GM12878 (cell line): ENCODE results near the gene ASS1. TPM values are rescaled to one million over a fixed set of nuclear protein-coding genes. Genes with fewer than 3 reads are reported as not detected.

Experiments
- ATAC-seq: fragments of 200-7000 bp; cut with Tn5 transposase; 3 replicates; pipeline ENCODE4 v1.9.1; 2020; ENCODE audit warnings: mild to moderate bottlenecking, moderate library complexity
- BruUV-seq: library from RNA; stranded (reverse); fragments of 400-500 nt; replicated peaks from 2 replicates; lab custom pipeline; 2021; lab: Mats Ljungman, UMichigan
- CTCF ChIA-PET: fragments of 300-600 bp; sonication (Branson Sonifier 250); formaldehyde crosslinking; extraction: SDS; loops from one replicate; lab custom pipeline; 2021; ENCODE audit warnings: inconsistent platforms; lab: Yijun Ruan, JAX
- POLR2A ChIA-PET: fragments of 350-600 bp; formaldehyde crosslinking; extraction: SDS; loops from one replicate; lab custom pipeline; 2021; ENCODE audit warnings: inconsistent platforms; lab: Charles Lee
- RAD21 ChIA-PET: fragments of 300-600 bp; sonication (Branson Sonifier 250); formaldehyde crosslinking; loops from one replicate; lab custom pipeline; 2023; ENCODE audit warnings: antibody characterized with exemption; ENCODE audit not compliant: unreplicated experiment; lab: Charles Lee
- SMC1A ChIA-PET: fragments of 300-600 bp; sonication (Branson Sonifier 250); formaldehyde crosslinking; loops from one replicate; lab custom pipeline; 2023; ENCODE audit not compliant: unreplicated experiment, uncharacterized antibody; lab: Charles Lee
- DNase-seq: peaks from one replicate; pipeline ENCODE4 v3.0.0-alpha.2; 2011; ENCODE audit warnings: low read depth, low spot score
- FAIRE-seq: peaks from 3 replicates; lab custom pipeline; 2011; peaks lifted over from hg19 to GRCh38; lab: Jason Lieb, UNC
- H2AFZ ChIP-seq: 2 replicates; pipeline ENCODE4 v1.6.0; 2011; ENCODE audit warnings: low read depth, low read length, control low read depth; ENCODE audit not compliant: control insufficient read depth
- H3K27ac ChIP-seq: 2 replicates; pipeline ENCODE4 v1.5.1; 2011; ENCODE audit warnings: control low read depth; ENCODE audit not compliant: control insufficient read depth, insufficient read depth
- H3K27me3 ChIP-seq, 2 experiments: replicated peaks in 1 of 2; 2 replicates each; pipeline versions ENCODE4 v1.6.0 to v1.6.1; 2011; ENCODE audit warnings: low read length in 1 of 2; ENCODE audit not compliant: control insufficient read depth in 2 of 2, insufficient read depth in 2 of 2
- H3K36me3 ChIP-seq, 2 experiments: 2 replicates each; pipeline ENCODE4 v1.5.1; 2011; ENCODE audit warnings: low read length in 1 of 2; ENCODE audit not compliant: control insufficient read depth in 2 of 2, insufficient read depth in 2 of 2
- H3K4me1 ChIP-seq: 2 replicates; pipeline ENCODE4 v1.6.1; 2011; ENCODE audit warnings: mild to moderate bottlenecking, low read length, moderate library complexity, mixed read lengths; ENCODE audit not compliant: control insufficient read depth, insufficient read depth
- H3K4me2 ChIP-seq: 2 replicates; pipeline ENCODE4 v1.6.0; 2011; ENCODE audit warnings: control low read depth; ENCODE audit not compliant: control insufficient read depth, insufficient read depth
- H3K4me3 ChIP-seq: fragments of 200-600 bp; sonication (generic); 2 replicates; pipeline ENCODE4 v1.5.1; 2016
- H3K79me2 ChIP-seq: 2 replicates; pipeline ENCODE4 v1.6.0; 2011; ENCODE audit warnings: low read length; ENCODE audit not compliant: control insufficient read depth, insufficient read depth
- H3K9ac ChIP-seq: 2 replicates; pipeline ENCODE4 v1.8.0; 2011; ENCODE audit warnings: low read length, control low read depth, mixed read lengths; ENCODE audit not compliant: control insufficient read depth, insufficient read depth
- H3K9me3 ChIP-seq: replicated peaks from 3 replicates; pipeline ENCODE4 v1.5.1; 2011; ENCODE audit warnings: mild to moderate bottlenecking, low read length; ENCODE audit not compliant: control insufficient read depth, insufficient read depth
- H4K20me1 ChIP-seq: 2 replicates; pipeline ENCODE4 v1.6.0; 2011; ENCODE audit not compliant: control insufficient read depth, insufficient read depth
- CBX5 ChIP-seq: sonication (generic); IDR thresholded peaks from 2 replicates; pipeline ENCODE4 v1.6.1; 2016; ENCODE audit warnings: low read depth, moderate library complexity, mild to moderate bottlenecking, inconsistent platforms
- CTCF ChIP-seq, 3 experiments: IDR thresholded peaks in 2 of 3; conservative IDR thresholded peaks in 1 of 3; 2 replicates each; pipeline ENCODE4 v1.5.1; 2011; ENCODE audit warnings: low read depth in 3 of 3, low read length in 3 of 3, mild to moderate bottlenecking in 3 of 3, control low read depth in 2 of 3, moderate library complexity in 2 of 3, inconsistent platforms in 1 of 3, mixed read lengths in 1 of 3; ENCODE audit not compliant: control insufficient read depth in 2 of 3, insufficient read depth in 1 of 3; ENCODE audit errors: extremely low read depth in 1 of 3
- PRDM15 ChIP-seq: fragments of 450-650 bp; formaldehyde crosslinking; IDR thresholded peaks from 2 replicates; pipeline ENCODE4 v1.4.0; 2020; ENCODE audit warnings: mild to moderate bottlenecking, moderate library complexity
- TAF1 ChIP-seq: IDR thresholded peaks from 2 replicates; pipeline ENCODE4 v1.6.1; 2011; ENCODE audit warnings: mild to moderate bottlenecking, low read depth, low read length, borderline replicate concordance
- ZBTB40 ChIP-seq: fragments of 450-650 bp; IDR thresholded peaks from 2 replicates; pipeline ENCODE4 v1.6.1; 2016; ENCODE audit warnings: mild to moderate bottlenecking, moderate library complexity, borderline replicate concordance
- ZNF217 ChIP-seq: fragments of 450-650 bp; IDR thresholded peaks from 2 replicates; pipeline ENCODE4 v1.6.1; 2017; ENCODE audit warnings: antibody characterized with exemption, mild to moderate bottlenecking
- WGBS: methylation state at CpG from one replicate; pipeline ENCODE4 v1.1.6; 2016; ENCODE audit warnings: low lambda C conversion rate; ENCODE audit not compliant: insufficient replicate concordance, insufficient coverage; ENCODE audit errors: missing lambda C conversion rate; 5-methylcytosine and 5-hydroxymethylcytosine counted together
- in situ Hi-C: fragments of 300-500 bp; cut with MboI; formaldehyde crosslinking; loops from 9 replicates; pipeline ENCODE4 v1.14.3; 2018; ENCODE audit warnings: mixed read lengths
- intact Hi-C: fragments of 100-400 bp; cut with micrococcal nuclease; formaldehyde crosslinking; loops from one replicate; pipeline ENCODE4 v1.14.2; 2022; ENCODE audit not compliant: unreplicated experiment
- polyA plus RNA-seq, 11 experiments: library from polyadenylated mRNA; depleted of rRNA in 4 of 11; unstranded in 6 of 11; stranded (reverse) in 5 of 11; fragments of >200 nt; fragmentation: Nextera tagmentation in 4 of 11; fragmentation: Illumina TruSeq in 1 of 11; extraction: Ambion mirVana in 4 of 11; extraction: Trizol in 1 of 11; gene quantifications; 1 replicate in 1 of 11; 2 replicates in 10 of 11; pipeline versions ENCODE4 v1.2.1 to v1.2.3, GENCODE V29; 2011 to 2016; ENCODE audit warnings: inconsistent platforms in 2 of 11, missing spikeins in 2 of 11, low read depth in 1 of 11
- total RNA-seq, 4 experiments: library from RNA; depleted of rRNA in 3 of 4; stranded (reverse); fragments of >200 nt in 3 of 4; fragmentation: Illumina TruSeq in 1 of 4; extraction: Trizol in 1 of 4; gene quantifications; 2 replicates each; pipeline versions ENCODE4 v1.2.1 to v1.2.3, GENCODE V29; 2013 to 2021

ASS1 gene
- total and polyA plus RNA-seq, 10 of the 15 experiments (the other 5 are each of a cell fraction or from before 2014, with no cell fraction given): 0.10 to 6.1 (median 0.28) TPM; not detected in 3

GRCh38 chr9:130432796-130433167, 12.0 kb upstream of the ASS1 start (continued):
- no peak for TF ChIP-seq ZBTB40

- Histone ChIP-seq H3K9me3 (no peaks in the 10 kb centered on the region), H3K4me1 (no peaks in the 10 kb centered on the region), H4K20me1 (no peaks in the 10 kb centered on the region), H3K4me3 (no peak overlapping the region), H3K27ac (no peak overlapping the region), H3K27me3 (peaks cover 1 to 4% of the 10 kb centered on the region in 2 experiments; a peak in 3 of 4 replicates), H3K9ac (no peak overlapping the region), H3K4me2 (no peak overlapping the region), H3K79me2 (no peaks in the 10 kb centered on the region), H3K36me3 (no peaks in the 10 kb centered on the region), H2AFZ (no peak overlapping the region)
- FAIRE-seq (no peak), ATAC-seq (peak; percentile 71), DNase-seq (no peak)
- ChIA-PET POLR2A (no interaction called here), RAD21 (no interaction called here), CTCF (no interaction called here), SMC1A (no interaction called here)
- intact Hi-C loops: no loop called here
- in situ Hi-C loops: no loop called here
- no TSS peak for BruUV-seq
- 43% methylated on average over 73 of the region's 92 CpGs for WGBS
- TF ChIP-seq CBX5 (no peak), TAF1 (no peak), PRDM15 (CRISPR knock-in tag) (no peak), CTCF (IDR thresholded peaks at IDR 0.05 in 2 of 3, conservative IDR thresholded peaks at IDR 0.05 in 1 of 3; ENCODE audit: control insufficient read depth in 2 of 3, extremely low read depth in 1 of 3, insufficient read depth in 1 of 3, low read depth in 3 of 3, low read length in 3 of 3) (peak in 2 of 3 experiments; percentile 0 to 37; a peak in 1 of 6 replicates), ZNF217 (no peak)
Measured at GRCh38 chr9:130433168-130433946, 11.4 kb upstream of the ASS1 start.
